ENCODE measurements around the gene MPP3. TPM values are rescaled to one million over a fixed set of nuclear protein-coding genes. Genes with fewer than 3 reads are reported as not detected.

MPP3 gene
- total RNA-seq, 2 experiments from 2014 or later, result not detected

GRCh38 chr17:43784068-43784467 lies 48.9 kb downstream of the MPP3 start:
- intact Hi-C loops (cut with micrococcal nuclease; ENCODE audit: unreplicated experiment), result no loop called here
- Histone ChIP-seq H3K9me2 (ENCODE audit: insufficient read depth, low read length) (no peaks in the 10 kb centered on the region), H3K36me3 (ENCODE audit: insufficient read depth, low read length) (no peaks in the 10 kb centered on the region), H2AFZ (ENCODE audit: low read length) (no peak overlapping the region), H3K4me3 (ENCODE audit: low read depth, low read length, poor library complexity, severe bottlenecking) (no peak overlapping the region), H3K4me2 (ENCODE audit: low read length) (no peak overlapping the region), H3K79me2 (ENCODE audit: insufficient read depth, low read depth, low read length) (no peaks in the 10 kb centered on the region), H3K4me1 (ENCODE audit: insufficient read depth, low read length, poor library complexity, severe bottlenecking) (peaks cover 7% of the 10 kb centered on the region), H3K9me3 (ENCODE audit: low read length) (no peaks in the 10 kb centered on the region), H3K27ac (ENCODE audit: low read depth, low read length, poor library complexity, severe bottlenecking) (no peak overlapping the region), H4K20me1 (ENCODE audit: insufficient read depth, low read length) (no peaks in the 10 kb centered on the region)
- CTCF ChIA-PET (ENCODE audit: unreplicated experiment), result no interaction called here
- BruUV-seq (replicated peaks), result no TSS peak
- POLR2A ChIA-PET, result no interaction called here
- DNase-seq (ENCODE audit: low spot score), result no peak
- TF ChIP-seq EZH2phosphoT487 (IDR thresholded peaks at IDR 0.05; ENCODE audit: borderline replicate concordance, low read depth, low read length) (no peak), CTCF (conservative IDR thresholded peaks at IDR 0.05; ENCODE audit: low read length) (no peak)

- Histone ChIP-seq H4K20me1 (ENCODE audit: insufficient read depth, low read length) (no peaks in the 10 kb centered on the region), H3K4me1 (ENCODE audit: insufficient read depth, low read length, poor library complexity, severe bottlenecking) (peaks cover 12% of the 10 kb centered on the region), H3K4me3 (ENCODE audit: low read depth, low read length, poor library complexity, severe bottlenecking) (no peak overlapping the region), H3K79me2 (ENCODE audit: insufficient read depth, low read depth, low read length) (no peaks in the 10 kb centered on the region), H3K4me2 (ENCODE audit: low read length) (no peak overlapping the region), H3K27ac (ENCODE audit: low read depth, low read length, poor library complexity, severe bottlenecking) (no peak overlapping the region), H3K36me3 (ENCODE audit: insufficient read depth, low read length) (no peaks in the 10 kb centered on the region), H3K9me3 (ENCODE audit: low read length) (no peaks in the 10 kb centered on the region), H2AFZ (ENCODE audit: low read length) (no peak overlapping the region), H3K9me2 (ENCODE audit: insufficient read depth, low read length) (no peaks in the 10 kb centered on the region)
- ChIA-PET CTCF (ENCODE audit: unreplicated experiment) (no interaction called here), POLR2A (no interaction called here)
- BruUV-seq (replicated peaks), result no TSS peak
- intact Hi-C loops (cut with micrococcal nuclease; ENCODE audit: unreplicated experiment), result no loop called here
- TF ChIP-seq CTCF (conservative IDR thresholded peaks at IDR 0.05; ENCODE audit: low read length) (no peak), EZH2phosphoT487 (IDR thresholded peaks at IDR 0.05; ENCODE audit: borderline replicate concordance, low read depth, low read length) (no peak)
- DNase-seq (ENCODE audit: low spot score), result no peak
These were observed 49.8 kb downstream of the MPP3 start for GRCh38 chr17:43782913-43783680.

- Histone ChIP-seq H3K36me3 (ENCODE audit: insufficient read depth, low read length) (no peaks in the 10 kb centered on the region), H3K9me2 (ENCODE audit: insufficient read depth, low read length) (no peaks in the 10 kb centered on the region), H3K27ac (ENCODE audit: low read depth, low read length, poor library complexity, severe bottlenecking) (no peak within 1 kb of the TSS), H4K20me1 (ENCODE audit: insufficient read depth, low read length) (no peaks in the 10 kb centered on the region), H3K9me3 (ENCODE audit: low read length) (no peaks in the 10 kb centered on the region), H3K4me2 (ENCODE audit: low read length) (peak within 1 kb of the TSS; percentile 99), H3K4me1 (ENCODE audit: insufficient read depth, low read length, poor library complexity, severe bottlenecking) (peaks cover 13% of the 10 kb centered on the region), H3K4me3 (ENCODE audit: low read depth, low read length, poor library complexity, severe bottlenecking) (peak within 1 kb of the TSS; percentile 96), H2AFZ (ENCODE audit: low read length) (peak within 1 kb of the TSS; percentile 93), H3K79me2 (ENCODE audit: insufficient read depth, low read depth, low read length) (no peaks in the 10 kb centered on the region)
- TF ChIP-seq CTCF (conservative IDR thresholded peaks at IDR 0.05; ENCODE audit: low read length) (no peak), EZH2phosphoT487 (IDR thresholded peaks at IDR 0.05; ENCODE audit: borderline replicate concordance, low read depth, low read length) (no peak)
- CTCF ChIA-PET (ENCODE audit: unreplicated experiment), result no interaction called here
- no TSS peak for BruUV-seq (replicated peaks)
- POLR2A ChIA-PET, result no interaction called here
- DNase-seq (ENCODE audit: low spot score), result no peak
- intact Hi-C loops (cut with micrococcal nuclease; ENCODE audit: unreplicated experiment), result no loop called here
These were observed 52.8 kb downstream of the MPP3 start, which contains the start of gene CFAP97D1 for GRCh38 chr17:43780135-43780534. CFAP97D1 (plus strand) TSS chr17:43780435; CDS start chr17:43780463, 28 bp downstream.
